Measurements from ENCODE around the gene TSC22D1. TPM values are rescaled to one million over a fixed set of nuclear protein-coding genes. Genes with fewer than 3 reads are reported as not detected.

The TSC22D1 gene
- total RNA-seq, 4 donors from 2014 or later, result 60.0 to 78.8 (median 69.3) TPM

DNA sequence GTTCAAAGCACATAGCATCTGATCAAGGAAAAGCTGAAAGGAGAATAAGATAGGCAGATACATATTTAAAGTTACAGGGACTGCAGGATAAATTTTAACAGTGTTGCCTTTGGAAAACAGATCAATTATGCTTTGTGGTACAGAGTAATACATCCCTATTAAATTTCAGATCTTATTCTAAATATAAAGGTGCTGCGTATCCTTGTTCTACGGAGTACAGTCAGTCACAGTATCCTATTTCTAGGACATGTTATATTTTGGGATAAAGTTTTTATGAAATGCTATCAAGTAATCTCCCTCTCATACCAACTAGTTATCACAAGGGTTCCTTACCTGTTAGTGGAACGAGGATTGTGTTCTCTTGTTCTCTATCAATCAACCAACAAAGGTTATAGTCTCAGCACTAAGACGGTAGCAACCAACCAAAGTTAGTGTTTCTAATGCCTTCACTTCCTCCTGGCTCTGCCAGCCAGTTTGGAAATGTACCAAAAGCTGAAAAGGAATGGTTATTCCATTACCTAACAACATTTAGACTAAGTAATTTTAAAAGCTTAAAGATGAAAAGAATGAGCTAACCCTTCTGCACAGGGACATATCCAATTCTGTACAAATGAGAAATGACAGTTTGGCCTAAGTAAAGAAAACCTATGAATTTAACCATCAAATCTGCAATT, 35.2 kb downstream of the TSC22D1 start:
- no peak for TF ChIP-seq POLR2A (IDR thresholded peaks at IDR 0.05)
- TF ChIP-seq, protein P1, sequence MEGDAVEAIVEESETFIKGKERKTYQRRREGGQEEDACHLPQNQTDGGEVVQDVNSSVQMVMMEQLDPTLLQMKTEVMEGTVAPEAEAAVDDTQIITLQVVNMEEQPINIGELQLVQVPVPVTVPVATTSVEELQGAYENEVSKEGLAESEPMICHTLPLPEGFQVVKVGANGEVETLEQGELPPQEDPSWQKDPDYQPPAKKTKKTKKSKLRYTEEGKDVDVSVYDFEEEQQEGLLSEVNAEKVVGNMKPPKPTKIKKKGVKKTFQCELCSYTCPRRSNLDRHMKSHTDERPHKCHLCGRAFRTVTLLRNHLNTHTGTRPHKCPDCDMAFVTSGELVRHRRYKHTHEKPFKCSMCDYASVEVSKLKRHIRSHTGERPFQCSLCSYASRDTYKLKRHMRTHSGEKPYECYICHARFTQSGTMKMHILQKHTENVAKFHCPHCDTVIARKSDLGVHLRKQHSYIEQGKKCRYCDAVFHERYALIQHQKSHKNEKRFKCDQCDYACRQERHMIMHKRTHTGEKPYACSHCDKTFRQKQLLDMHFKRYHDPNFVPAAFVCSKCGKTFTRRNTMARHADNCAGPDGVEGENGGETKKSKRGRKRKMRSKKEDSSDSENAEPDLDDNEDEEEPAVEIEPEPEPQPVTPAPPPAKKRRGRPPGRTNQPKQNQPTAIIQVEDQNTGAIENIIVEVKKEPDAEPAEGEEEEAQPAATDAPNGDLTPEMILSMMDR (IDR thresholded peaks at IDR 0.05), result no peak
- H3K4me3 ChIP-seq (ENCODE audit: low read depth, poor library complexity, severe bottlenecking), result no peak overlapping the region
- intact Hi-C loops (cut with DNase I; ENCODE audit: low total_unique reads), result no loop called here
- WGBS, 2 donors, result 91 to 95% methylated on average over 4 of the region's 4 CpGs
- DNase-seq (ENCODE audit: low spot score in 2 of 2), result no peak

DNA sequence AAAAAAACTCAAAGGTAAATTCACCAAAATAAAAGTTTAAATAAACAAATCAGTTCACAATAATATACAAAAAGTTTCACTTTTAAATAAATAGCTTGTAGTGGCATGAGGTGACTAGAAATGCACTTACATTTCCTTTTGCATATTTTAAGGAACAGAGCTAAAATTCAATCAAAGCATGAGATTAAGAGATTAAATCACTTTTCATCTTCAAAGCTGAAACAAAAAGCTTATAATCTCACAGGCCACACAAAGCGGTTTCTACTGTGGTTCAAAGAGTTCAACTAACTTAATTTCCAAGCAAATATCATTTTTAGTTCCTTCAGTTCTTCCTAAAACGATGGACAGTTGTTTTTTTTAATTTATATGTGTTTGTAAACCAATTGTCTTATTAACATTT, 38.9 kb downstream of the TSC22D1 start:
- WGBS, 2 donors, result 59 to 74% methylated on average over 2 of the region's 2 CpGs
- no peak for TF ChIP-seq POLR2A (IDR thresholded peaks at IDR 0.05)
- TF ChIP-seq, protein P1 (IDR thresholded peaks at IDR 0.05), result no peak
- no peak overlapping the region for H3K4me3 ChIP-seq (ENCODE audit: low read depth, poor library complexity, severe bottlenecking)
- intact Hi-C loops (cut with DNase I; ENCODE audit: low total_unique reads), result no loop called here
- DNase-seq (ENCODE audit: low spot score in 2 of 2), result no peak

DNA sequence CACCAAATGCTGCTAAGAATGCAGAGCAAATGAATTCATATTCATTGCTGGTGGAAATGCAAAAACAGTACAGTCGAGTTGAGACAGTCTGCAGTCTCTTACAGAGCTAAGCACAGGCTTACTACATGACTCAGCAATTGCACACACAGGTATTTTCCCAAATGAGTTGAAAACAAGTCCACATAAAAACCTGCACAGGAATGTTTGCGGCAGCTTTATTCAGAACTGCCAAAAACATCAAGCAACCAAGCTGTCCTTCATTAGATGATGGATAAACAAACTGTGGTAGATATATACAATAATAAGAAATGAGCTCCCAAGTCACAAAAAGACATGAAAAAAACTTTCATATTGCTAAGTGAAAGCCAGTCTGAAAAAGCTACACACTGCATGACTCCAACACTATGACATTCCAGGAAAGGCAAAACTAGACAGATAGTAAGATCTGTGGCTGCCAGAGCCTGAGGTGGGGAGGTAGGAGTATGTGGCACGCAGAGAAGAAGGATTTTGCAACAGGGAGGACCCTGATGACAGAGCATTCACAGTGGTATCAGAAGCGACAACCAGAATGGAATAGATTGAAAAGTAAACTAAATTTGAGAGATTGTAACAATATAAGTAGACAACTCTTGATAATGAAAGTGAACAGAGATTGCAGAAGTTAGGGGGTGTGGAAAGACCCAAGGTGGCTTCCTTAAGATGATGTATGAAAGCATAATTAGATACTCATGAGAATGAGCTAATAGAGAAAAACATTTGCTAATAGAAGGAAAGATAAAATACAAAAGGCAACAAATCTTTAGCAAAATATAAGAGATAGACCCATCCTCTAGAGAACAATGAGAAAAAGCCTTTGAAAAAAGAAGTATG, 52.7 kb downstream of the TSC22D1 start:
- TF ChIP-seq, protein P1 (IDR thresholded peaks at IDR 0.05), result no peak
- no peak for TF ChIP-seq POLR2A (IDR thresholded peaks at IDR 0.05)
- no peak overlapping the region for H3K4me3 ChIP-seq (ENCODE audit: low read depth, poor library complexity, severe bottlenecking)
- intact Hi-C loops (cut with DNase I; ENCODE audit: low total_unique reads), result no loop called here
- no peak for DNase-seq (ENCODE audit: low spot score in 2 of 2)
- 46 to 52% methylated on average over 4 of the region's 4 CpGs for WGBS, 2 donors

DNA sequence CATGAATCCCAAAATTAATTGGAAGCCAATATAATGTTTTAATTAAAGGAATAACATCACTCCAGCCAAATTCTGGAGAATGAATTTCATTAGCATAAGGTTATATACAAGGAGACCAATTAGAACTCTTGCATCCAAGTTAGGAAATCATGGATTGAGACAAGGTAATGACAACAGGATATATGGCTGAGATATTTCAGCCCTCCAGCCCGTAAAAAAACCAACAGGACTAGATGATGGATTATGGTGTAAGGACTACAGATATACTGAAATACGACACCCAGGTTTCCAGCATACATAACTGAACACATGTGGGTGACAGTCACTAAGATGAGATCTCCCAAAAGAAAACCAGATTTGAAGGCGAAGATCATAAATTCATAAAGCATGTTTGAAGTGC, 56.5 kb downstream of the TSC22D1 start:
- intact Hi-C loops (cut with DNase I; ENCODE audit: low total_unique reads), result no loop called here
- TF ChIP-seq, protein P1 (IDR thresholded peaks at IDR 0.05), result no peak
- no peak for TF ChIP-seq POLR2A (IDR thresholded peaks at IDR 0.05)
- WGBS, 2 donors, result 81 to 84% methylated on average over 3 of the region's 3 CpGs

DNA sequence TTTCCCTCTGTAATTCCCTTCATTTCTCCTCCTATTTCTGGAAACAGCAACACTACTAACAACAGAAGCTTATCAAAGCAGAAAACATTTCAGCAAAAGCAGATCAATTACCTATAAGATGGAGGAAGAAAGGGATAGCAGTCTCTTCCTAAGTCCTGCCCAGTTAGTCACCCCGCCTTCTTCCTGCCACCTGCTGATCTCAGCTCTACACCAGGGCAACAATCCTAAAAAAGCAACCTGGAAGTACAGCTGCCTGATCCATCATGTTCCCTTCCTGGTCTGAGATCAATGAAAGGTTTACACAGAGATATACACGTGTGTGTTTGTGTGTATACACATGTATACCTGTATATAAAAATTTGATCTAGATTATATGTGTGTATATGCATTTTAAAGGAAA, 59.4 kb downstream of the TSC22D1 start:
- H3K4me3 ChIP-seq (ENCODE audit: low read depth, poor library complexity, severe bottlenecking), result no peak overlapping the region
- no peak for DNase-seq (ENCODE audit: low spot score in 2 of 2)
- TF ChIP-seq POLR2A (IDR thresholded peaks at IDR 0.05), result no peak
- TF ChIP-seq, protein P1 (IDR thresholded peaks at IDR 0.05), result no peak
- WGBS, 2 donors, result 73 to 77% methylated on average over 2 of the region's 2 CpGs
- intact Hi-C loops (cut with DNase I; ENCODE audit: low total_unique reads), result no loop called here

More for the DNA sequence above, 56.5 kb downstream of the TSC22D1 start:
- H3K4me3 ChIP-seq (ENCODE audit: low read depth, poor library complexity, severe bottlenecking), result no peak overlapping the region
- no peak for DNase-seq (ENCODE audit: low spot score in 2 of 2)

Measured in lower leg skin (tissue), 4 donors.